Nephron (organoid): Measurements from ENCODE around the gene FOXE1.

ENCODE experiments used
- H3K27ac Mint-ChIP-seq, 3 experiments: 2 replicates each; pipeline ENCODE4 v1.8.0; 2020; ENCODE audit warnings: mixed read lengths in 3 of 3, mild to moderate bottlenecking in 2 of 3, moderate library complexity in 1 of 3
- H3K27me3 Mint-ChIP-seq: 2 replicates; pipeline ENCODE4 v1.8.0; 2021; ENCODE audit warnings: low read depth, mild to moderate bottlenecking, moderate library complexity, mixed read lengths
- H3K36me3 Mint-ChIP-seq: 2 replicates; pipeline ENCODE4 v1.8.0; 2020; ENCODE audit warnings: low read depth, mixed read lengths
- H3K4me1 Mint-ChIP-seq: 2 replicates; pipeline ENCODE4 v1.8.0; 2020; ENCODE audit warnings: mixed read lengths
- H3K4me3 Mint-ChIP-seq, 3 experiments: 2 replicates each; pipeline ENCODE4 v1.8.0; 2020; ENCODE audit warnings: mild to moderate bottlenecking in 3 of 3, mixed read lengths in 3 of 3, moderate library complexity in 2 of 3
- H3K9me3 Mint-ChIP-seq: 2 replicates; pipeline ENCODE4 v1.8.0; 2020; ENCODE audit warnings: mixed read lengths
- CTCF ChIP-seq, 3 experiments: fragments of 200-600 bp; sonication (generic); IDR thresholded peaks; one replicate each; pipeline ENCODE4 v1.5.0; 2021; ENCODE audit warnings: antibody characterized with exemption in 3 of 3; ENCODE audit not compliant: unreplicated experiment in 3 of 3

FOXE1 gene

DNA sequence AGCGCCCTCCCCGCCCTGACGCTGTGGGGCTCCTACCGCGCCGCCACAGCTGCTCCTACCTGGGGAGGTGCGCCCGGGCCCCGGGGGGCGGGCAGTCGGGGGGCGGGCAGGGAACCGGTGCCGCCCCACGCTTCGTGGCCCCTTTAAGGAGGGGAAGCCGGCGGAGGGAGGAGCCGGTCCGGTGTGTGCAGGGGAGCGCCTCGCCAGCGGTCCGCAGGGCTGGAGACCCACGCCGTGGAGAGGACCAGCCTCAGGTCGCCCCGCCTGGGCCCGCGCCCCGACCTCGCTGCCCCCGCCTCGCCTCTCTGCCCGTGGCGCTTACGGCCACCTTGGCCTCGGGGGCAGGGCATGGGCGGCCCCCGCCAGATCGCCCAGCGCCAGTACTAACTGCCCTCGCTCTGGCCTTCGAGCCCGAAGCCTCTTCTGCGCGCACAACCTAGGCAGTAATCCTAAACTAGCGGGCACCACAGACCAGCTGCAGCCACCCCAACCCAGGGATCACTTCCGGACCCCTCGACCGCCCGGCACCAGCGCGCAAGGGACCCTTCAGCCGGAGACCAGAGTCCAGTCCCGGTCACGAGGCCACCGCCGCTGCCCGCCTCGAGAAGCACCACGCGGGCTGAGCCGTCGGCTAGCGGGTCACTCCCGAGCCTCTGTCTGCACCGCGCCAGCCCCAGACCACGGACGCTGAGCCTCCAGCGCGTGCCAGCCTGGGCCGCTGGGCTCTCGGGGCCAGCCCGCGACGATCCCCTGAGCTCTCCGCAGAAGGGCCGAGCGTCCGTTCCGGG, at the start of gene FOXE1:
FOXE1 (plus strand) TSS at position 171 of the 788 bp plus-strand sequence. CDS start 689 bp downstream, outside the sequence.
- TF ChIP-seq CTCF (IDR thresholded peaks at IDR 0.05; ENCODE audit: unreplicated experiment in 3 of 3) = no peak
- H3K36me3 Mint-ChIP-seq = no peaks in the 10 kb centered on the region
- H3K27ac Mint-ChIP-seq = no peak within 1 kb of the TSS
- H3K9me3 Mint-ChIP-seq = no peaks in the 10 kb centered on the region
- H3K4me3 Mint-ChIP-seq = peak within 1 kb of the TSS; percentile 86 to 87 (median 87)
- peaks cover 5% of the 10 kb centered on the region for H3K4me1 Mint-ChIP-seq
- H3K27me3 Mint-ChIP-seq = peaks cover 95% of the 10 kb centered on the region

DNA sequence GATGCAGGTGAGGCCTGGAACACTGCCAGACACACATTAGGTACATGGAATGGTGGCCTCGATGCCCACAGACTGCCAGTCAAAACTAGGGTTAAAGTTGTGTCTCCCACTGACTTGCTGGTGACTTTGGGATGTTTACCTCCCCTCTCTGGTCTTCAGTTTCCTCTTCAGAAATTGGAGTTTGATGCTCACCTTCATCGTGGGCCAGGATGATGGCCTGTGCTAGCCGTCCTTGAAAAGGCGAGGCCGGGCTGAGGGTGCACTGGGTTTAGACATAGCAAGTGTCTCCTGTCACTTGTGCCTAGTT, 49.0 kb upstream of the FOXE1 start:
- Mint-ChIP-seq H3K27ac (no peak overlapping the region), H3K4me3 (peak overlapping the region; percentile 74 to 84 (median 77)), H3K4me1 (no peaks in the 10 kb centered on the region), H3K9me3 (no peaks in the 10 kb centered on the region), H3K27me3 (peaks cover 84% of the 10 kb centered on the region), H3K36me3 (no peaks in the 10 kb centered on the region)
- TF ChIP-seq CTCF (IDR thresholded peaks at IDR 0.05; ENCODE audit: unreplicated experiment in 3 of 3) = no peak

DNA sequence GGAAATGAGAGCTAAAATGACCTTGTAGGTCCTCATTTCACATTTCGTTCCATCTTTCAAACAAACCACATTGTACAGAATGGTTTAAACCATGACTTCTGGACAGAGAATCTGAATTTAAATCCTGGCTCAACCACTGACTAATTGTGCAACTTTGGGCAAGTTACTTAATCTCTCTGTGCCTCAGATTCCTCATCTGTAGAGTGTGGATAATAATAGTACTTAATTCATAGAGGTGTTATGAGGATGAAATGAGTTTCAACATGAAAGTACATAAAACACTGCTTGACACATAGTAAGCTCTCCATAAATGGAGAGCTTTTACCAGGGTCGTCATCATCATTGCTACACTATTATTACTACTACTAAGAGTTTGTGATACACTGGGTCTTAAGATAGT, 46.3 kb upstream of the FOXE1 start:
- no peak overlapping the region for H3K4me3 Mint-ChIP-seq
- no peaks in the 10 kb centered on the region for H3K4me1 Mint-ChIP-seq
- H3K27ac Mint-ChIP-seq = no peak overlapping the region
- H3K27me3 Mint-ChIP-seq = peaks cover 80% of the 10 kb centered on the region
- no peaks in the 10 kb centered on the region for H3K9me3 Mint-ChIP-seq
- H3K36me3 Mint-ChIP-seq = no peaks in the 10 kb centered on the region
- TF ChIP-seq CTCF (IDR thresholded peaks at IDR 0.05; ENCODE audit: unreplicated experiment in 3 of 3) = no peak

- Mint-ChIP-seq H3K4me3 (no peak overlapping the region), H3K4me1 (no peaks in the 10 kb centered on the region), H3K27ac (no peak overlapping the region), H3K27me3 (peaks cover 72% of the 10 kb centered on the region), H3K36me3 (no peaks in the 10 kb centered on the region), H3K9me3 (no peaks in the 10 kb centered on the region)
- TF ChIP-seq CTCF (IDR thresholded peaks at IDR 0.05; ENCODE audit: unreplicated experiment in 3 of 3) = no peak
These were observed 45.3 kb upstream of the FOXE1 start for GRCh38 chr9:97807681-97808080.

DNA sequence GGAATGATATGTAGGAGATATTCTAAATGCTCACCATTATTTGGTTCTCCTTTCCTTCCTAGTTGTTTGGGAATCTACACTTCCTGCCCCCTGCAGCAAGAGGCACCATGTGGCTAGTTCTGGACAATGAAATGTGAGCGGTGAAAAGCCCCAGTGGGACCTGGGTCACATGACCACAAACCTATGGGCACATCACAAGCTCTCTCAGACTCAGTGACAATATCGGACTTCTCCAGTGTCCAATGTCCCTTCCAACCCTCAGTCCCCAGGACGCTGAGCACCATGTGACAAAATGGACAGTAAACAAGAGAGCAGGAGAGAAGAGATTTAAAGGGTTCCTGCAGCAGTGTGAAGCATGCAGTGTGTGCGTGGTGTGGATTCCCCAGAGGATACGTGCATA, 44.6 kb upstream of the FOXE1 start:
- Mint-ChIP-seq H3K9me3 (no peaks in the 10 kb centered on the region), H3K27me3 (peaks cover 65% of the 10 kb centered on the region), H3K36me3 (no peaks in the 10 kb centered on the region), H3K4me3 (no peak overlapping the region), H3K27ac (no peak overlapping the region), H3K4me1 (no peaks in the 10 kb centered on the region)
- TF ChIP-seq CTCF (IDR thresholded peaks at IDR 0.05; ENCODE audit: unreplicated experiment in 3 of 3) = no peak

- Mint-ChIP-seq H3K27ac (no peak overlapping the region), H3K27me3 (peaks cover 62% of the 10 kb centered on the region), H3K4me1 (no peaks in the 10 kb centered on the region), H3K9me3 (no peaks in the 10 kb centered on the region), H3K4me3 (no peak overlapping the region), H3K36me3 (no peaks in the 10 kb centered on the region)
- no peak for TF ChIP-seq CTCF (IDR thresholded peaks at IDR 0.05; ENCODE audit: unreplicated experiment in 3 of 3)
These were observed 44.1 kb upstream of the FOXE1 start for GRCh38 chr9:97808972-97809371.
